Hematopoietic multipotent progenitor cell treated with erythropoietin and hydrocortisone succinate and interleukin-3 and kit ligand, for 17 days (in vitro differentiated cells): ENCODE results near the gene LARP4B.

Experiments used
- DNase-seq: peaks from one replicate; pipeline ENCODE4 v3.0.0-alpha.2; 2015; ENCODE audit warnings: low spot score

Gene LARP4B

DNA sequence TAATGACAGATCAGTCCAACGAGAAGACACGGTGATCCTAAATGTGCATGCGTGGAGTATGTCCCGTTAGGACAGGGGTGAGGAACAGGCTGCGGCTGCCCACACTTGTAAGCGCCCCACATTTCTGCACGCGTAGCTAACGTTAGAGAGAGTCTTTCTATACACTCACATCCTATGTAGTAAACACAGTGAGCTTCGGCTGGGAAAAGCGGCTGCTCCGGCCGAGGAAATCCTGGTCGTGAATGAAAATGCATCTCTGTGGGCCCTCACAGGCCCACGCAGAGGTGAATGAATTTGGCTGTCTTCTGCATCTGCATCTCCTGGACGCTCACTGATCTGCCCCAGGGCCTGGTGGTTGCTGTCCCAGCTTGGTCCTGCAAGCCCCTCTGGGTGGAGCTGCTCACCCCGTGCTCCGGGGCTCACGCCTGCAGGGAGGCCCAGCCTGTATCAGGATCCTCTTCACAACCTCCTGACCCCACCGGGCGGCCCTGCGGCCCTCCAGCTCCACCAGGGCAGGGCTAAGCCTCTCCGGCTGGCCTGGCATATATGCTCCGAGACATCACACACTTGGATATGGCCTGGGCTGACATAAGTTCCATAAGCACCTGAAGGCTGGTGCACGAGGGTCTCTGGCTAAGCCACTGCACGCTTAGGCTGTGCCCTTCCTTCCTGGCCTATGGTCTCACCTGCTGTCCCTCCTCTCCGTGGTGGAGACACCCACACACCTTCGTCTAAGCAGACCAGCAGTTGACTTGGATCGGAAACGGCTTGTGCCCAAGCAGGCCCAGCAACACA lies 124.1 kb downstream of the LARP4B start:
- no peak for DNase-seq

DNA sequence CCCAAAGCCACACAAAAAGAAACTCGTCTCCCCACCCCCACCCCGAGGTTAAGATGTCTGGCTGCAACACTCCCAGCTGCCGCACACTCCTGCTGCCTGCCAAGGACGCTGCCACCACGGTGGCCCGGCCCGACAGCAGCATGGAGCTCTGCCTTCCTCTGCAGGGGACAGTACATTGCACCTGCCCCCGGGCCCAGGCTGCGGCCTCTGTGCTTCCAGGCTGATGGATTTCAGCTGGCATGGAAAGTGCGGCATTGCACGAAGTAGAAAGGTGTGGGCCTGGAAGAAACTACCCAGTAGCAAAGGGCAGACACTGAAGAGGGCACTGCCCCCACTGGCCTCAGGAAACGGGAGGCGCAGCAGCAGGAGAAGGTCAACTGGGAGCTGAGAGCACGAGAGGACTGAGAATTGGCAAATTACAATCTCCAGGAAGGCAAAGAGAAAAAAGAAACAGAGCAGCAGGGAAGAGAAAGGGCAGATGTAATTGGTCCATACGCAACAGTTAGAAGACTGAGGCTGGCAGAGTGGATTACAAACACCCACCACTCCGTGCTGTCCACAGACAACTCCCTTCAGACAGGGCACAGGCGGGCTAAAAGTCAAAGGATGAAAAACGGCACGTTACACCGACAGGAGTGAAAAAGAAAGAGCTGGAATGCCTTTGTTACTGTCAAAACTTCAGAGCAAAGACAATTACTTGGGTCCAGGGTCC lies 124.9 kb downstream of the LARP4B start:
- no peak for DNase-seq

DNA sequence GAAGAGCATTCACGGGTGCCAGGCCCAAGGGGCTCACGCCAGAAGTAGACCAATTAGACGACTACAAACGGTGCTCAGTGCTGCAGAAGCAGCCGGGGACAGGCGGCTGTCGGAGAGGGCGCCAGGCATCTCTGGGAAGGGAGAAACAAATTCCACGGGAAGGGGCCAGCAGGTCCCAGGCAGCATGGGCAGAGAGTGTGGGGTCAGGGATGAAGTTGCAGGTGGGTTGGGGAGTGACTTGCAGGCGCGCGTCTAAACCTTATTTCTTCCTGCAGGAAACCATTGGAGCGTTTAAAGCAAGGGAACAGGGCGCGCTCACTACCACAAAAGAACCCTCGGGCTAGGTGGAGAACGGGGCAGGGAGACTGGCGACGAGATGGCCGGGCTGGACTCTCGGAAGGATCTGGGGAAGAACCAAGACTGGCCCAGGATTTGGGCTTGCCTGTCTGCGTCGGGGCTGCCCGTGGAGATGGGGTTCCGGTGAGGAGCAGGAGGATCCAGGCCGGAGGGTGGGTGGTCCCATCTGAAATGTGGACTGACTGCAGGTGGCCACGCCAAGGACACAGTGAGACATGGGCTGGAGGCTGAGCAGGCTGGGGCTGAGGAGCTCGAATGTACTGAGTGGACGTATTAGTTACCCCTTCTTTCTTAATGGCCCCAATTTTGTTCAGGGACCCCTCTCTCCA lies 125.7 kb downstream of the LARP4B start:
- no peak for DNase-seq

- no peak for DNase-seq
Measured at GRCh38 chr10:804787-805619, 126.5 kb downstream of the LARP4B start.

GRCh38 chr10:804191-804781 lies 127.2 kb downstream of the LARP4B start:
- DNase-seq = no peak

DNA sequence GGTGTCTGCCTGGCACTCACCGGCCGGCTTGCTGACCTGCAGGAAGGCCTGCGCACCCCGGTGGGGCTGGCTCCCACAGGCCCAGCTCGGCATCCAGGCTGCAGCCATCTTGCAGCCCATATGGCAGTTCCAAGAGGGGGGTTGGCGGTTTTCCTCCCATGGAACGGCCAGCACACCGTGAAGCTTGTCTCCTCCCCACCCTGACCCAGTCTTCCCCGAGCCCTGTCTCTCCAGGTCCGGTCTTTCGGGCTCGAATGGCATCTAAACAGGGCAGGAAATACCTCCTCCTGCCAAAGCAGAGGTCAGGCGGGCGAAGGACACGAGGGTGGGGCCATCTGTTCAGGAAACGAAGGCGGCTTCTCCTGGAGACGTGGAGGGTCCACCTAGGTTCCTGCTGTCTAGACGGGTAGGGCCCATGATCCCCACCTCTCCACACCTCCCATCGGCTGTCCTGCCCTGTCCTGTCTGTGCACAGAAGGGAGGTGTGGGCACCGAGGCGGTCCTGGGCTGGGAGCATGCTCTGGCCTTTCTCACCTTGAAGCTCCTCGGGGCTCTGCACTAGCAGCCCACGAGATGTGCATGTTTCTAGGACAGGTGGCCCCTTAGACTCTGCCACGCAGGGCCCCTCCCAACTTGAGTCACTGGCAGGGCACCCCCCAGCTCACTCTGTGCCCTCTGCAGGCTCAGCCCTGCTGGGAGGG lies 128.3 kb downstream of the LARP4B start:
- DNase-seq = no peak

GRCh38 chr10:802506-802905 lies 129.0 kb downstream of the LARP4B start:
- DNase-seq = no peak

GRCh38 chr10:797179-797578 lies 134.3 kb downstream of the LARP4B start:
- DNase-seq = no peak

DNA sequence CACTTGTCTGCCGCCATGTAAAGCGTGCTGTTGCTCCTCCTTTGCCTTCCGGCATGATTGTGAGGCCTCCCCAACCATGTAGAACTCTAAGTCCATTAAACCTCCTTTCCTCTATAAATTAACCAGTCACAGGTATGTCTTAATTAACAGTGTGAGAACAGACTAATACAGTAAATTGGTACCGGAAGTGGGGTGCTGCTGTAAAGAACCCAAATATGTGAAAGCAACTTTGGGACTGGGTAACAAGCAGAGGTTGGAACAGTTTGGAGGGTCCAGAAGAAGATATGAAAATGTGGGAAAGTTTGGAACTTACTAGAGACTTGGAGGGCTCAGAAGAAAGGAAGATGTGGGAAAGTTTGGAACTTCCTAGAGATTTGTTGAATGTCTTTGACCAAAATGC lies 135.3 kb downstream of the LARP4B start:
- DNase-seq = no peak

- DNase-seq = no peak
Measured at GRCh38 chr10:794382-794956, 137.0 kb downstream of the LARP4B start.

DNA sequence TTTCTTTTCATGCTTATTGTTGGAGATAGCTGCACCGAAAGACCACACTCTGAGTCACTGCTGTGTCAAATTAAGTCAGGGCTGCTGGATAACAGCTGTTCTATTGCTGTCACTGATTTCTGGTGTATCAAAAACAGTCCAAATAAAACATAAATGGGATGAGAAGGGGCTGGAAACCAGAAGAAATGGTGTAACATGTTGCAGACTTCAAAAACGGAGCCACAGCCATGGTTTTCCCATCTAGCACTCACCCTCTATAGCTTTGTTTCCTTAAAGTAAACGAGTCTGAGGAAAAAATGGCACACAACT lies 138.8 kb downstream of the LARP4B start:
- DNase-seq = no peak

DNA sequence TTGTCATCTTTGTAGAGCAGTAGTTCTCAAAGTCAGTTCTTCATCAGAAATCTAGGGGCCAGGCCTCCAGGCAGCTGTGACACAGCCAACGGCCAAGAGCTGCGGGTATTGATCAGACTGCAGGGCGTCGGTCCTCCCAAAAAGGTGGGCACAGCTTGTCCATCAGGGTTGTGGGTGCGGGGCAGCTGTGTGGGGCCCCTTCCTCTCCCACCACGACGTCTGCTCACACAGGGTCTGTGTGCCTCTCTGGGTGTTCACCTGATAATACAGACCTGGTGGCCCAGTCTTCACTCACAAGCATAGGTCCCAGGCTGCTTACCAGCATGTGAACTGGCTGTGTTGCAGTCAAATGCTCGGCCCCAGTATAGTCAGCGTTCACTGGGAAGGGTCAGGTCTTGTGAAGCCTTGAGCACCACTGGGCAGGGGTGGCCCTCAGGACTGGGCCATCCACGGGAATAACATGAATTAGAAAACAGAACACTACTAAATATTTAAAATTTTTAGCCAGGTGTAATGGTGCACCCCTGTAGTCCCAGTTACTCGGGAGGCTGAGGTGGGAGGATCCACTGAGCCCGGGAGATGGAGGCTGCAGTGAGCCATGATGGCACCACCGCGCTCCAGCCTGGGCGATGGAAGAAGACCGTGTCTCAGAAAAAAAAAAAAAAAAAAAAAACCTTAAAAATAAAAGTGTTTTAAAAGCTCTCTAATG lies 139.3 kb downstream of the LARP4B start:
- no peak for DNase-seq

- no peak for DNase-seq
Measured at GRCh38 chr10:791639-792038, 139.9 kb downstream of the LARP4B start.

- DNase-seq = no peak
Measured at GRCh38 chr10:790821-791551, 140.5 kb downstream of the LARP4B start.

DNA sequence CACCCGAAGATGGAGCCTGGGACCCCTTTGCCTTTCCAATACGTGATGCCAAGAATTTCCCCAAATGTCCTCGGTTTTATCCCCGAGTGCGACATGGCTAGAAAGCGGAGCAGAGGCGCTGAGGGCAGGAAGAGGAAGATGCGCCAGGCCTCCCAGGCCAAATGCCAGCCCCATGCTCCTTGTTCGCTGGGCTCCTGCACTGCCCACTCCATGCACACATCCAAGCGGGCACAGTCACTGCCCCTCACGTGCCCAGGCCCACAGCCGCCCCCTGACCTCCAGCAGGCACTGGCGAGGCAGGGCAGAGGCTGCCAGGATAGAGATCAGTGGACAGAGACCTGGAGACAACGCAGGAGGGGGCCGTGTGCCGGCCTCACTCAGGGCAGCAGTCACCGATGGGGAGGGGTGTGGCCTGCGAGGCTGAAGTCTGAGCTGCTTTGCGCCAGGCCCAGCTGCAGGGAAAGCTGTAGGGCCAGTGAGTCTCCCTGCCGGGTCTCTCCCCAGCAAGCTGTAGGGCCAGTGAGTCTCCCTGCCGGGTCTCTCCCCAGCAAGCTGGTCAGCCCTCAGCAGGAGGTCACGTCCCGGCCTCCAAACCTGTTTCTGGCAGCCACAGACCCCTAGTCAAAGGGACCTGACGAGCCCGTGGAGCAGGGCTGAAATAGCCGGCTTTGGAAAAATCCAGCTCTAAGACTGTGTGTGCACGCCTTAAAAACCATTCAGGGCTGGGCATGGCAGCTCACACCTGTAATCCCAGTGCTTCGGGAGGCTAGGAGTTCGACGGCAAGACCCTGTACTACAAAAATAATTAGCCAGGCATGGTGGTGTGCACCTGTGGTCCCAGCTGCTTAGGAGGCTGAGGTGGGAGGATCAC lies 141.4 kb downstream of the LARP4B start:
- DNase-seq = no peak

DNA sequence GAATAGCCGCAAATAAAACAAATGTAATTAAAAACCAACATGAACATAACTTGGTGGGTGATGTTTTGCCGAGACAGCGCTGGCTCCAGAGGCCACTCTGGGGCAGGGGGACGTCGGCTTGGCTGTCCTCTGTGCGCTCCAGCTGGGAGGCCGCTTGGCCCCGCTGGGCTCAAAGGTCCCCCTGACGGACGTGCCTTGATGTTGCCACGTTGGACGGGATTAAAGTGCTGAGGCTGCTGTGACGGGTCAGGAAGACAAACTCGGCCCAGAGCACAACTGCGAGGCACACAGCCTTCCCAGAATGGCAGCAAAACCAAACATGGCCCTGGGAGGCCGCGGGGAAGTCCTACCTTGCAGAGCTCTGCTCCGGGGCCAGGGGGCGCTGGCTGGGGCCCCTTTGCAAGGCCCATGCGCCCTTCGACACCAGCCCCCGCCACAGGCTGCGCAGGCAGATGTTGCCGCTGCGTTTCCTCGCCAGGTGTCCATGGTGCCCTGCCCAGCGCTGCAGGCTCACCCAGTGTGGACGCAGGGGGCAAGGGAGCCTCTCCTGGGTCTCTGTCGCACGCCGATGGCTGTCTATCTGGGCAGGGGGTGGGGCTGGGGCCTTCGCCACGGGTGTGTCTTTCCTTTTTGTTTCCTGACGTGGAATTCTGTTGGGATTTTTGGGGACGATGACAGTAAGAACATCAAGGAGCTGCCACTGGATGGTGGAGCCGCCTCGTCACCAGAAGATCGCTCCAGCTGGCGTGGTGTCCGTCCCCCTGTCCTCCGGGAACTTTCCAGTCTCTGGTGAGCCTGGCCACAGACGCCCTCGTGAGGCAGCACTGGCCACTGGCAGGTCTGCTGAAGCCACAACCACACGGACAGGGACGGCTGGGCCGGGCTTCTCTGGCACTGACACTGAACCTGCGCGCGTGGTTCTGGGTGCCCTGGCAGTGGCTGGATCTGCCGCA lies 142.4 kb downstream of the LARP4B start:
- DNase-seq = no peak

DNA sequence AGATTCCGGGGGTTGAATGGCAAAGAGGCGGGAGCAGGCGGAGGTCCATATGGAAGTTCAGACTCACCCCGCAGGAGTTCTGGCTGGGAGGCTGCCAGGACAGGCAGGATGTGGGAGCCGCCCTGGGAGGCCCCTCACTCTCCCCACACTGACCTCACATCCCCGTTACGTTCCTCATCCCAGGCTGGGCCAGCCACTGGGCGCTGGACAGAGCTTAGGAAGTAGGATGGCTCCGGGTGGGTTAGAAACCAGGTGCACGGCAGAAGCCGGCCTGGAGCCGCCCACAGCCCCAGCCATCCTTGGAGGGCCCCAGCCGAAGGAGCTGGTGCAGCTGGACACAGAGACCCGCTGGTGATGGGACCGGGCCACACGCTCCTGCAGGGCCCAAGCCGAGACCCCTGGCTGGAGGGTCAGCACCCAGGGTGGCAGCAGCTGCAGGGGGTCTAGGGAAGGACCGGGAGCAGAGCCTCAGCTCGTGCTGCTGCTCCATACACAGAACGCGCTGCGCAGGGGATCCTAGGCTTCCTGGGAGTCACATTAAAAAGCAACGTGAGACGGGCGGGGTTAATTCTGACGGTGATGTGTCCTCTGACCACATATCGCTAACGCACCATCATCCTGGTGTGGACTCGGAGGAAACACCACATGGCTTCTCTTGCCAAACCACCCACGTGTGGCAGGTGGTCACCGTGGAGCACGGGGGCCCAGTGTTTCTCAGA lies 143.4 kb downstream of the LARP4B start:
- DNase-seq = no peak
